DMS153 treated with DMSO at 0.1 percent for 48 hours (cell line): ENCODE data around the gene LRMDA.

Experiments used
- DNase-seq: peaks from one replicate; lab custom pipeline; 2025; ENCODE audit not compliant: unreplicated experiment; lab: John Stamatoyannopoulos, UW

The LRMDA gene

DNA sequence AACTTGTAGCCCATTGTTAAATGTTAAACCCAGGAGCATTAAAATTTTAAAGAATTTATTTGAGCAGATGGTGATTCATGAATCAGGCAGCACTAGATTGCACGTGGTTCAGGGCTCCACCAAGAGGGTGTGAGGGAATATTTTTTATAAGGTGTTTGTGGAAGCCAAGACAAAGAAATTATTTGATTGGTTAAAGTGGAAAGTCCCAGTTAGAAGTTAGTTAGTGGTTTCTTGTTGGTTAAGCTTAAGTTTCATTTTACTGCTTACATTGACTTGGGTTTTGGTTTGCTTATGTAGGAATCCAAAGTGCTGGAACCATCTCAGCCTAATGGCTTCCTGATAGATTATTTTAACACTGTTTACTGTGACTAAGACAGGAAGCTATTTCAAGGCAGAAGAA is 906.2 kb downstream of the LRMDA start:
- DNase-seq: no peak

DNA sequence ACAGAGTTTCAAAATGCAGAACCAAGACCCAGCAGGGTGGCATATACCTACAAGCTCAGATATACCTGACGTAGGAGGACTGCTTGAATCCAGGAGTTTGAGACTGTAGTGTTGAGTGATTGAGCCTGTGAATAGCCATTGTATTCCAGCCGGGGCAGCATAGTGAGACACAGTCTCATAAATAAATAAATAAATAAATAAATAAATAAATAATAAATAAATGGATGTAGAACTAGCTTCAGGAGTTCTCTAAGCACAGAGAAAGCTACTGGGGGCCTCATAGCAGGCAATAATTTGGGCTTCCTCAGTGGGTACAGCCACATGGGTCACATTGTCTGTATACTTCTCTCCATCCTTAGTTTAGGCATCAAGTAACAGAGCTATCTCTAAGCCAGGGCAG is 906.8 kb downstream of the LRMDA start:
- DNase-seq: no peak

DNA sequence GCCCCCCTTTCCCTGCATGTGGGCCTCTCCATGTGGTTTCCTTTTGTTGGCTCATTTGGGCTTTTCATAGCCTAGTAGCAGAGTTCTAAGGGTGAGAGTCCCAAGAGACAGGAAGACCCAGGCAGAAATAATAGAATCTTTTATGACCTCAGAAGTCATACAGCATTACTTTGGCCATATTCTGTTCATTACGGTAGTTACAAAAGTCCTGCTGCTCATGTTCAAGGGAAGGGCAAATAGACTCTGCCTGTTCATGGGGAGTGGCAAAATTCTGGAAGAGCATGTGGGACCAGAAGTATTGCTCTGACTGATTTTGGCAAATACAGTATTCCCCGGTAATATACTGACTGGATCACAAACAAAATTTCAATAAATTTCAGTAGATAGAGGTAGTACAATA is 910.3 kb downstream of the LRMDA start:
- no peak for DNase-seq

DNA sequence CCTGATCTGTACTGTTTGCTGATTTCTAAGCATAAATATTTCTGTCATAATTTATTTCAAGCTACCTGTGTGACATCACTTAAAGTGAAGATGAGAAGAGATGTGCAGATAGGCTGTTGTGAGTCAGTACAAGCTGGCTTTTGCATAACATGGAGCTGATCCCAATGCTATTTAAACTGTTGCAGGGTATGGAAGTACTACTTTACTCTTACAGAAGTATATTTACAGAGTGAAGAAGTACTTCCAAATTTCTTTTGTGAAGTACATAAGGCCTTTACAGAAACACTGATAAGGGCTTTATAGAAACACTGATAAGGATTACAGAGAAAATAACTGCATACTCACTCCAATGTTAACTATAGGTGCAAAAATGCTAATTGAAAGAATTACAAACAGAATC is 911.6 kb downstream of the LRMDA start:
- no peak for DNase-seq

- DNase-seq: no peak
Measured at GRCh38 chr10:76347832-76348231, 916.4 kb downstream of the LRMDA start.

DNA sequence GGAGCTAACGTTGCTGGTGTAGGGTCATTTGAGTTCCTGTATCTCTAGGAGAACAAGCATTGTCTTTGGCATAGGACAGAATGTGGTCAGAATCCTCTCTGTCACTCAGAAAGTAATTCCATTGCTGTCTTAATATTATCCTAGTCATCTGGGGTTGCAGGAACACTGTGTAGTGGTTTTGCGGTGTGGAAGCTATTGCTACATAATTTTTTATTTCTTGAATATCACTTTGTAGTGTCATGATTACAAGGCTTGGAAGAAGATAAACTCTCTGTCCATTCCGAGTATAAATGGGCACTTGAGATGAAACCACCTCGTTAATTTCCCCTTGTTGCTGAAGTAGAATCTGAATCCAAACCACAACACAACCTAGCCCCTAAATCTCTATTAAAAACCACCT is 919.2 kb downstream of the LRMDA start:
- DNase-seq: no peak

DNA sequence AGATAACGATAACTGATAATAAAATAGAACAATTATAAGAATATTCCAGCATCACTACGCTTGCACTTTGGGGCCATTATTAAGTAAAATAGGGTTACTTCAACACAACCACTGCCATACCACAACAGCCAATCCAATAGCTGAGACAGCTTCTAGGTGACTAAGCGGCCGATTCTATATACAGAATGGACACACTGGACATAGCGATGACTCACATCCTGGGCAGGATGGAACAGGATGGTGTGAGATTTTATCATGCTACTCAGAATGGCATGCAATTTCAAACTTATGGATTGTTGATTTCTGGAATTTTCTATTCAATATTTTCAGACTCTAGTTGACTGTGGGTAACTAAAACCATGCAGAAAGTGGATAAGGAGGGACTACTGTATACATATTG is 920.9 kb downstream of the LRMDA start:
- no peak for DNase-seq

DNA sequence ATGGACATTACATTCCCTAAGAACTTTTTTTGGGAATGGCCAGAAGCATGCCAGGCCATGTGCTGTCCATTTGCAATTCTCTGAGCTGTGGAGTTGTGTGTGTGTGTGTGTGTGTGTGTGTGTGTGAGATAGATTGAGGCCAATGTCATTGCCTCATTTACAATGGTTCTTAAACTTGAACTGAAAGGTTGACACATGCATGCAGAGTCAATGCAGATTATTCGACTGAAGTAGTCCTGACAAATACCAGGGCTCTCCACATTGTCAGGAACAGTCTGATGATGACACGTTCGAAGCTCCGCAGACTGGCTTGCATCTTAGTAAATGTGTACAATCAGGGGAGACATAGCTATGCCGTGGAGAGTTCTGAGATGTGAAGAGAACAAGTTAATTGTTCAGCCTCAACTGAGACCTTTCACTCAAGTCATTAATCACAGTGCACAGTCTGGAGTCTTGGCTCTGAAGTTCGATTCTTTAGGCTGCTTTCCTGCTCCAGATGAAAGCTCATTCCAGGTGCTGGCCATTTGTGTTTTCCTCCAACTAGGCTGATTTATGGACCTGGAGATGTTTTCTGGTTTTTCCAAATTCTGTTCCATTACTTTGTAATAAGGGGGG is 921.9 kb downstream of the LRMDA start:
- no peak for DNase-seq

DNA sequence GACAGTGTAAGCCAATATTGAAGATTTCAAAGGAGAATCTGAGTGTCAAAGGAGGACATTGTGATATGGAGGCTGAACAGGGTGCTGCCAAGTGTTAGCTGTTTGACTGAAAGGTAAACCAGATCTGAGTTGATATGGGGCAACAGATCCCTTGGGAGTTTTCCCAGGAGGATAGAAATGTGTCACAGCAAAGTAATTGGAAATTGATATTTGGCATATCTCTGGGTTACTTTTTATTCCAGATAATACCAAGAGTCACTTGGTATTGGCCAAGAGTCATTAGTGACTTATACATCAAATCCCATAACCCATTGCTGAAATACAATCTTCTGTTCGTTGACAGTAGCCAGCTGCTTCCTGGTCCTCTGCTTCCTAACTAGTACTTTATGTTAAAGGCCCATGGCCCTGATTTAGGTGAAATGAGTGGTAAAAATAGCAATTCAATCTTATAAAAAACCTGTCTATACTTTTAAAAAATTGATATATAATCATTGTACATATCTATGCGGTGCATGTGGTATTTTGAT is 922.9 kb downstream of the LRMDA start:
- no peak for DNase-seq

DNA sequence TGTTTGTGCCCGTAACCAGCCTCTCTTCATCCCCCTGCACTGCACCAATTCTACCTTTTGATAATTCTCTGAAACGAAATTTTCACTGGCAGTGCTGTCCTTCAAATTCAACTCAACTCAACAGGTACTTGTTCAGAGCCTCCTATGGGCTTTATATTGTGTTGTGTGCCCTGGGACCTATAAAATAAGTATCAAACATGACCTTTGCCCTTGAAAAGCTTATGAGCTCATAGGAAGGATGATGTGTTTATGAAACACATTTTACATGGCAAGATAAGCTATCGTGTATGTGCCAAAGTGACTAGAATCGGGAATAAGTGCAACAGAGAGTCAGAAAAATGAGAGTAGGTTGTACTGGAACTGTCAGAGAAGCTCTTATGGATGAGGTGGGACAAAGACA is 923.5 kb downstream of the LRMDA start:
- no peak for DNase-seq

GRCh38 chr10:76356557-76356956 is 925.1 kb downstream of the LRMDA start:
- DNase-seq: no peak

- no peak for DNase-seq
Measured at GRCh38 chr10:76357726-76358415, 926.4 kb downstream of the LRMDA start.

DNA sequence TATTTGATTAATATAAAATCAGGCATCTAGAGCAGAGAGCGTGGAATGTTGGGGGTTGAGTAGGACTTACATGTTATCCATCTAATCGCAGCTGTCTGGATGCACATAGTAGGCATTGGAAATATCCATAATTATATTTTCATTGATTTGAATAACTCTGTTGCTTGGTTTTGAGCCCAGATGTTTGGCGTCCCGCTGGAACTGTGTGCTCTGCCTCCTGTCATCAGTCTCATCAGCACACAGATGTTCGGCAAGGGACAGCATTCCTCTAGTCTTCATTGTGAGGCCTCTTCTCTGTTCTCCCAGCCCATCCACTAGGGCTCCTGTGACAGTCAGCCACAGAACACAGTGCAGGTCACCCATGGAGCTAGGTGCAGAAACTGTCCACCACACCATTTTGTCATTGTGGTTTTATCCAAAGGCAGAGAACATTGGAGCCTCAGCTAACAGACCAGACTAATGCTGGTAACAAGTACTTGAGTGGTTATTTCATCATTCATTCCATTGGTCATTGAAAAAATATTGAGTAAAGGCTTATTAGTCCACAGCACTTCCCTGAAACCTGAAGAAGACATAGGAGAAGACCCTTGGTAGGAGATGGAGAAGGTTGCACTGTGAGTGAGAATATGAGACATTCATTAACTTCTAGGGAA is 927.4 kb downstream of the LRMDA start:
- DNase-seq: no peak

GRCh38 chr10:76375761-76376160 is 944.3 kb downstream of the LRMDA start:
- no peak for DNase-seq

DNA sequence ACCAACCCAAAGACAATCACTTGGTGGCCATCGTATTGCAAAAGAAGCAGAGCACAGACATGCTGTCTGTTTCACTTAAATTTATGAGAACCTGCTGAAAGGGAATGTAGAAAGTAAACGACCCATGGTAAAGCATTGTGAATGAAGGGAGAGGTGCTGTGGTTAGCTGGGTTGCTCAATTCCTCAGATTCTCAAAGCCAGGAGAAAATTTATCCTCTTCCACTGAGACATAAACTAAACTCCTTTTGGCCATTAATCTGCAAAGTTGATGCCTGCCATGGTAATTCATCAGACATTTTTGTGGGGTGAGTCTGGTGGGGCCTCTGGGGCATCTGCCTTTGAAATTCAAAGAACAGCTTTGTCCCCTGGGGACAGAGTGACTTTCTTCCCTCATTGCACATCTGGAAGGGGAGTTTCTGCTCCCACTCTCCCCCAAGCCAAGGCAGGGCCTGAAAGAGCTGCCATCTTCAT is 951.0 kb downstream of the LRMDA start:
- no peak for DNase-seq

GRCh38 chr10:76388321-76389023 is 957.0 kb downstream of the LRMDA start:
- DNase-seq: no peak

- DNase-seq: no peak
Measured at GRCh38 chr10:76393875-76394706, 962.7 kb downstream of the LRMDA start.

DNA sequence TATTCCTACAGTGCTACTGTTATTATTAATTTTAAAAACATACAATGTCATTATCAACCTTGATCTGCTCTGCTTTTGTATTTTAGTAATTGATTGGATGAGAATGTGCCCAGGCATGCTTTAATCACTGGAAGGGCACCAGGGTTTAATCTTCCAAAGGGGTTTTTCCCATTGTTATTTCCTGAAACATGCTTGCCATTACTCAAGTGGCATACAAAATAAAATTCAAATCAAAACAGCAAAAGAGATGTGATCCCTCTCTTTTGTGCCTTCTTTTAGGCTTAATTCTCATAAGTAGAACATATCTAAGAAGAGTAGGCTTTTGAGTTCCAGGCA is 963.3 kb downstream of the LRMDA start:
- no peak for DNase-seq

DNA sequence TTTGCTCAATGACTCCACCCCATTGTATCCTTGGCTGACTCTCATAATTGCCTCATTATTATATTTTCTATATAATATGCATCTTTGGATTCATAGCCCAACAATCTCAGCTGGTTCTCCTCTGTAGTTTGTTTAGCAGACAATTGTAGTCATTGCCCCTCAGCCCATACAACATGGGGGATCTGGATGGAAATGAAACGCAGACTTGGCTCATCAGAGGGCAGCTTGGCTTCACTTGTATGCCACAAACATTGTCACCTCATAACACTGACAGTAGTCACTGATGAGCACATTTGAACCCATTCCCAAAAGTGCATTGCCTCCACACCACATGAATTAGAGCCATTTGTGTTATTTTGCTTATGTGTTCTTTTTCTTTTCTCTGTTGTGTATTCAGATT is 963.8 kb downstream of the LRMDA start:
- no peak for DNase-seq

GRCh38 chr10:76396134-76396533 is 964.7 kb downstream of the LRMDA start:
- DNase-seq: no peak
